Measurements from ENCODE around the gene CACNA2D3. TPM values are rescaled to one million over a fixed set of nuclear protein-coding genes. Genes with fewer than 3 reads are reported as not detected.

The CACNA2D3 gene
- total RNA-seq, 2 experiments from 2014 or later, result not detected

DNA sequence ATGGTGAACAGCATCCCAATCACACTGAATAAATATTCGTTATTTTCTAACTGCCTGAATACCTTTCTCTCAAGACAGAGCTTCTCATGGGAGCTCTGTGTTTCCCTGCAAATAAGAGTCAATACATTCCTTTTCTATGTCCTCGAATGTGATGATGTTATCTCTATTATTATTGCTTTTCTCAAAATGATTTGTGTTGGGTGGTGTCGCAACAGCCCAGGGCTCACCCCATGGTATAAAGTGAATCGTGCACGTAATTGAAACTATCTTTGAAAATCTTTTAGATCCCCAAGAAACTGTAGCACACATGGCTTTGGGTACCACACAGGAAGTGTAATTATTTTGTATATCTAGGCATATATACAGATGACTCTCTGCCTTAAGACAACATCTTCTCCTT, 996.1 kb downstream of the CACNA2D3 start:
- ChIA-PET CTCF (ENCODE audit: unreplicated experiment) (no interaction called here), POLR2A (no interaction called here)
- no peaks in the 10 kb centered on the region for H3K36me3 ChIP-seq (ENCODE audit: insufficient read depth, low read length)
- no peaks in the 10 kb centered on the region for H3K4me1 ChIP-seq (ENCODE audit: insufficient read depth, low read length, poor library complexity, severe bottlenecking)
- H3K9me3 ChIP-seq (ENCODE audit: low read length), result no peaks in the 10 kb centered on the region
- H4K20me1 ChIP-seq (ENCODE audit: insufficient read depth, low read length), result no peaks in the 10 kb centered on the region
- no peaks in the 10 kb centered on the region for H3K79me2 ChIP-seq (ENCODE audit: insufficient read depth, low read depth, low read length)
- no peak for DNase-seq (ENCODE audit: low spot score)
- H2AFZ ChIP-seq (ENCODE audit: low read length), result no peak overlapping the region
- H3K4me3 ChIP-seq (ENCODE audit: low read depth, low read length, poor library complexity, severe bottlenecking), result no peak overlapping the region
- H3K27ac ChIP-seq (ENCODE audit: low read depth, low read length, poor library complexity, severe bottlenecking), result no peak overlapping the region
- BruUV-seq (replicated peaks), result no TSS peak
- H3K4me2 ChIP-seq (ENCODE audit: low read length), result no peak overlapping the region
- intact Hi-C loops (cut with micrococcal nuclease; ENCODE audit: unreplicated experiment), result no loop called here
- TF ChIP-seq EZH2phosphoT487 (IDR thresholded peaks at IDR 0.05; ENCODE audit: borderline replicate concordance, low read depth, low read length), result no peak
- TF ChIP-seq, protein P1, sequence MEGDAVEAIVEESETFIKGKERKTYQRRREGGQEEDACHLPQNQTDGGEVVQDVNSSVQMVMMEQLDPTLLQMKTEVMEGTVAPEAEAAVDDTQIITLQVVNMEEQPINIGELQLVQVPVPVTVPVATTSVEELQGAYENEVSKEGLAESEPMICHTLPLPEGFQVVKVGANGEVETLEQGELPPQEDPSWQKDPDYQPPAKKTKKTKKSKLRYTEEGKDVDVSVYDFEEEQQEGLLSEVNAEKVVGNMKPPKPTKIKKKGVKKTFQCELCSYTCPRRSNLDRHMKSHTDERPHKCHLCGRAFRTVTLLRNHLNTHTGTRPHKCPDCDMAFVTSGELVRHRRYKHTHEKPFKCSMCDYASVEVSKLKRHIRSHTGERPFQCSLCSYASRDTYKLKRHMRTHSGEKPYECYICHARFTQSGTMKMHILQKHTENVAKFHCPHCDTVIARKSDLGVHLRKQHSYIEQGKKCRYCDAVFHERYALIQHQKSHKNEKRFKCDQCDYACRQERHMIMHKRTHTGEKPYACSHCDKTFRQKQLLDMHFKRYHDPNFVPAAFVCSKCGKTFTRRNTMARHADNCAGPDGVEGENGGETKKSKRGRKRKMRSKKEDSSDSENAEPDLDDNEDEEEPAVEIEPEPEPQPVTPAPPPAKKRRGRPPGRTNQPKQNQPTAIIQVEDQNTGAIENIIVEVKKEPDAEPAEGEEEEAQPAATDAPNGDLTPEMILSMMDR (conservative IDR thresholded peaks at IDR 0.05; ENCODE audit: low read length), result no peak
- no peaks in the 10 kb centered on the region for H3K9me2 ChIP-seq (ENCODE audit: insufficient read depth, low read length)

DNA sequence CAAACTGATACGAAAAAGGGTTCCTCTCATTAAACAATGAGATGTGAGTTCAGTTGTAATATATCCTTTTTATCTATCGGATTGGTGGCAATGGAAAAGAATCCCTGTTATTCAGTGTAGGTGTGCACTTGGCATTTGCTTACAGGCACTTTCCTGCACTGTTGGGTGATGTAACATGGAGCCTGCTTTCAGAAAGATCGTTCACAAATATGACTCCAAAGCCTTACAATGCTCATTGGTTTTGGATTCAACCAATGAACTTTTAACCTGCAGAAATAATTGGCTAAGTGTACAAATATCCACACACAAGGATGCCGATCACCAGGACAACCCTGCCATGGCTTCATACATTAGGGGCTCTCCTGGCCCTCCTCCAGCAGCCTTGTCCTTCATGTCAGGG, 996.9 kb downstream of the CACNA2D3 start:
- DNase-seq (ENCODE audit: low spot score), result no peak
- H4K20me1 ChIP-seq (ENCODE audit: insufficient read depth, low read length), result no peaks in the 10 kb centered on the region
- no peaks in the 10 kb centered on the region for H3K9me2 ChIP-seq (ENCODE audit: insufficient read depth, low read length)
- H3K27ac ChIP-seq (ENCODE audit: low read depth, low read length, poor library complexity, severe bottlenecking), result no peak overlapping the region
- H3K9me3 ChIP-seq (ENCODE audit: low read length), result no peaks in the 10 kb centered on the region
- no peak overlapping the region for H3K4me3 ChIP-seq (ENCODE audit: low read depth, low read length, poor library complexity, severe bottlenecking)
- no TSS peak for BruUV-seq (replicated peaks)
- CTCF ChIA-PET (ENCODE audit: unreplicated experiment), result interaction anchor here (0.6 kb wide), 1 partner anchor 104 kb away, joined by 3 read pairs; no protein-coding TSS in a partner anchor
- no peaks in the 10 kb centered on the region for H3K79me2 ChIP-seq (ENCODE audit: insufficient read depth, low read depth, low read length)
- H3K36me3 ChIP-seq (ENCODE audit: insufficient read depth, low read length), result no peaks in the 10 kb centered on the region
- TF ChIP-seq EZH2phosphoT487 (IDR thresholded peaks at IDR 0.05; ENCODE audit: borderline replicate concordance, low read depth, low read length), result no peak
- TF ChIP-seq, protein P1 (conservative IDR thresholded peaks at IDR 0.05; ENCODE audit: low read length), result no peak
- H3K4me2 ChIP-seq (ENCODE audit: low read length), result no peak overlapping the region
- H2AFZ ChIP-seq (ENCODE audit: low read length), result no peak overlapping the region
- intact Hi-C loops (cut with micrococcal nuclease; ENCODE audit: unreplicated experiment), result no loop called here
- H3K4me1 ChIP-seq (ENCODE audit: insufficient read depth, low read length, poor library complexity, severe bottlenecking), result no peaks in the 10 kb centered on the region
- POLR2A ChIA-PET, result no interaction called here

DNA sequence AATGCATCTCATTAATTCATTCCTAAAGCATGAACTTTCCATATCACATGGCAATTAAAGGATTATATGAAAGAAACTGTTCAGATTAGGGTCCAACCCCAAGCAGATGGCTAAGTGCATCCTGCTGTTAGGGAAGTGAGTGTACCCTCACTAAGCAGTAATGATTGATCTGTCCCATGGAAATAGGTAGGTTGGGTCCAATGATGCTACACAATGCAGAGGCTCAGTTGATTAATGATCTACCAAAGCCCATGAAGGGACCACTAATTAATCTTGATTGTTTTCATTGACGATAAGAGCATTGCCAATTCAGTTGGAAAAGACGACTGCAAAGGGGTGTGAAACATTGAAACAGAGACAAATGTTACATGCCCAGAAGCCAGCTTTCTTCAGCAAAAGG, 1000.0 kb downstream of the CACNA2D3 start:
- Histone ChIP-seq H3K27ac (ENCODE audit: low read depth, low read length, poor library complexity, severe bottlenecking) (no peak overlapping the region), H3K4me1 (ENCODE audit: insufficient read depth, low read length, poor library complexity, severe bottlenecking) (no peaks in the 10 kb centered on the region), H3K9me3 (ENCODE audit: low read length) (no peaks in the 10 kb centered on the region), H3K4me3 (ENCODE audit: low read depth, low read length, poor library complexity, severe bottlenecking) (no peak overlapping the region), H3K36me3 (ENCODE audit: insufficient read depth, low read length) (no peaks in the 10 kb centered on the region), H2AFZ (ENCODE audit: low read length) (no peak overlapping the region), H3K9me2 (ENCODE audit: insufficient read depth, low read length) (no peaks in the 10 kb centered on the region), H3K79me2 (ENCODE audit: insufficient read depth, low read depth, low read length) (no peaks in the 10 kb centered on the region), H3K4me2 (ENCODE audit: low read length) (no peak overlapping the region), H4K20me1 (ENCODE audit: insufficient read depth, low read length) (no peaks in the 10 kb centered on the region)
- intact Hi-C loops (cut with micrococcal nuclease; ENCODE audit: unreplicated experiment), result no loop called here
- DNase-seq (ENCODE audit: low spot score), result no peak
- no TSS peak for BruUV-seq (replicated peaks)
- no peak for TF ChIP-seq EZH2phosphoT487 (IDR thresholded peaks at IDR 0.05; ENCODE audit: borderline replicate concordance, low read depth, low read length)
- TF ChIP-seq, protein P1 (conservative IDR thresholded peaks at IDR 0.05; ENCODE audit: low read length), result no peak
- POLR2A ChIA-PET, result no interaction called here
- CTCF ChIA-PET (ENCODE audit: unreplicated experiment), result no interaction called here

Other genes starting within 250 kb of the CACNA2D3 start
- gene ACTR8, start 240.4 kb upstream of the CACNA2D3 start, total RNA-seq (2014; rRNA removed; shearing (Covaris generic)), result 30.5 and 39.6 TPM in 2 replicates
- 47.3 and 48.7 TPM in 2 replicates for gene ACTR8, start 240.4 kb upstream of the CACNA2D3 start, total RNA-seq (2022)
- gene SELENOK, start 230.7 kb upstream of the CACNA2D3 start, total RNA-seq (2014; rRNA removed; shearing (Covaris generic)), result 48.7 and 63.8 TPM in 2 replicates
- 33.8 and 36.7 TPM in 2 replicates for gene SELENOK, start 230.7 kb upstream of the CACNA2D3 start, total RNA-seq (2022)